Frontal cortex (tissue), 4 donors: ENCODE data around the gene BAZ1A. TPM values are rescaled to one million over a fixed set of nuclear protein-coding genes. Genes with fewer than 3 reads are reported as not detected.
A peak's percentile ranks its signal among the peaks of the same experiment; 100 is the strongest.
"Not testable (repeated sequence)": the region's sequence is repeated elsewhere in the genome, so short reads cannot be mapped to it uniquely, and the experiment has no call there.

Experiments
- DNase-seq, 2 donors: peaks; one replicate each; pipeline ENCODE4 v3.0.0; 2012; ENCODE audit warnings: low spot score in 2 of 2
- FAIRE-seq: peaks from 2 replicates; lab custom pipeline; 2012; peaks lifted over from hg19 to GRCh38; lab: Jason Lieb, UNC
- total RNA-seq: library from RNA; depleted of rRNA; stranded (reverse); fragments of >200 nt; gene quantifications from one replicate; pipeline ENCODE4 v1.2.3, GENCODE V29; 2014
- donor health status: control.
- donor health status: control.
- donor health status: control.

Gene BAZ1A
- total RNA-seq, 1 donor from 2014 or later: 18.3 TPM

DNA sequence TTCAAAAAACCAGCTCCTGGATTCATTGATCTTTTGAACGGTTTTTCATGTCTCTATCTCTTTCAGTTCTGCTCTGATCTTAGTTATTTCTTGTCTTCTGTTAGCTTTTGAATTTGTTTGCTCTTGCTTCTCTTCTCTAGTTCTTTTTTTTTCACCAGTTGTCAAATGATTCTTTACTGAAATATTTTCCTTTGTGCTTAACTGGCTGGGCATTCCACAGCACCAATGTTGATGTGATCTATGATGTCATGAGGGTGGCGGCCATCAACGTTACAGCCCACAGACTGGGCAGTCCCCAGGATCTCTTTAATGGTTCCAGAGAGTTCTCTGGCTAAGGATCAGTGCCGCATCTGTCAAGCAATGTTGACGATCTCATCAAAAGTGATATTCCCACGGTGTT is 135.0 kb downstream of the BAZ1A start:
- DNase-seq, FAIRE-seq: not testable (repeated sequence)

GRCh38 chr14:34737079-34737478 is 138.1 kb downstream of the BAZ1A start:
- not testable (repeated sequence) for FAIRE-seq, DNase-seq

- DNase-seq: no peak
- FAIRE-seq: no peak
These were observed 141.9 kb downstream of the BAZ1A start for GRCh38 chr14:34733245-34733644.

GRCh38 chr14:34732802-34733201 is 142.4 kb downstream of the BAZ1A start:
- DNase-seq (no peak), FAIRE-seq (no peak)

- DNase-seq (no peak), FAIRE-seq (no peak)
These were observed 151.3 kb downstream of the BAZ1A start for GRCh38 chr14:34723867-34724266.

- FAIRE-seq (no peak), DNase-seq (peak; percentile 60 to 68)
These were observed 152.2 kb downstream of the BAZ1A start for GRCh38 chr14:34722723-34723545.

- DNase-seq (no peak), FAIRE-seq (no peak)
These were observed 154.0 kb downstream of the BAZ1A start for GRCh38 chr14:34721129-34721528.

GRCh38 chr14:34718750-34719304 is 156.3 kb downstream of the BAZ1A start:
- no peak for FAIRE-seq

GRCh38 chr14:34715127-34715863 is 159.9 kb downstream of the BAZ1A start:
- DNase-seq (no peak), FAIRE-seq (no peak)

More at GRCh38 chr14:34718750-34719304, 156.3 kb downstream of the BAZ1A start:
- no peak for DNase-seq

DNA sequence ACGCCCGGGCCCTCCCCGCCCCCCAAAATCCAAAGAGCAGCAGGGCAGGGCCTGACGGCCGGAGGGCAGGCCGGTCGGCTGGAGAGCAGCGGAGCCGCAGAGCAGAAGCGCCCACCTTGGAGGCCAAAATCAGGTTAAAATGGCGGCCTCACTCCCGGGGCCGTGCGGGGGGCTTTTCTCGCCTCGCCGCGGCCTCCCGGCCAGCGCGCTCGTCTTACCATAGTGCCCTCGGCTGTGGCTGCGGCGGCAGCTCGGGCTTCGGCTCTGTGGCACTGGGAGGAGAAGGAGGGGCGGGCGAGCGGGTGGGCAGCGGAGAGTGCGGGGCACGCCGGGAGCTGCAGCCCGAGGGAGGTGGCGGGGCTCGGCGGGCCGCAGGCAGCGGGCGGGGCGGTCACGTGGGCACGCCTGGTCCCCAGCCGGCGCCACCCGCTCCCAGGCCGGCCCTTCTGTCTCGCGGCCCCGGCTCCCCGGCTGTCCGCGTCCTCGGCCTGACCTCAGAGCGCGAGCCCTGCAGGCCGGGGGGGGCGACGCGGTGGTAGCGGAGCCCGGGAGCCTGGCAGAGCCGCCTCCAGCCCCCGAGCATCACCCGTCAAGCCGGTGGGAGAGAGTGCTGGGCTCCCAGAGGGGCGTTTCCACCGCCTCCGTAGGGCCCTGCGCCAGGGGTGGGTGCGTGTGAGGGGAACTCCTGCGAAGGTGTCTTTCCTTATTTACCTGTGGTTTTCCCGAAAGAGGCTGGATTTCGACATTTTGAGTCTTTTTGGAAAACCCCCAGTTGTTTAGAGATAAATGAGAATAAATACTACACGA is 160.6 kb downstream of the BAZ1A start, which contains the start of gene CFL2:
CFL2 (minus strand) TSS at position 274 of the 807 bp plus-strand sequence; CDS start at position 221, 53 bp downstream.
- peak; percentile 93 to 95 for DNase-seq
- FAIRE-seq: no peak

DNA sequence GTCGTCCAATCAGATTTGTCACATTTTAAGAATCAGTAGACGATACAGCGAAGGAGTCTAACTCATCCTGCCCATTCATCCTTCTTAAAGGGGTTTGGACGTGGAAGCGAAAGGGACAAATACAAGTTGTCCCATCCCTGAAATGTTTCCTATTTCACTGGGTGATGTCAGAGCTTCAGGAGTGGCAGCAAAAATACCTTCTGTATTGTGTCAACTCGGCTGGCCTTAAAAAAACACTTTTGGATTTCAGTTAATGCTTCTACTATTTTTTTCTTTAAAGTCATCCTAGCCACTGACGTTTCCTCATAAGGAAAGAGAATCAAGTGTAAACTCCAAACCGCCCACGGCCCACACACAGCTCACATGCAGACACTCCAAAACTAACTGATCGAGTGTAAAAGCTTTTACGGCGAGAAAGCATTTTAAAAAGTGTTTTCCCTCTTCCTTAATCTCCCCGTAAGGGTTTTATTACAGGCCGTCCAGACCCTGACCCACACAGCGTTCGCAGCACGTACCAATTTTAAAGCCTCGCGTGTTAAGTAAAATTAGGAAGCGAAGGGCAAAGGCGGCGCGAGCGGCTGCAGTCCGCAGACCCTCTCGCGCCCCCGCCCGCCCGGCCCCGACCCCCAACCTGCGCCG is 161.4 kb downstream of the BAZ1A start:
- no peak for FAIRE-seq
- DNase-seq: peak; percentile 38 to 49

DNA sequence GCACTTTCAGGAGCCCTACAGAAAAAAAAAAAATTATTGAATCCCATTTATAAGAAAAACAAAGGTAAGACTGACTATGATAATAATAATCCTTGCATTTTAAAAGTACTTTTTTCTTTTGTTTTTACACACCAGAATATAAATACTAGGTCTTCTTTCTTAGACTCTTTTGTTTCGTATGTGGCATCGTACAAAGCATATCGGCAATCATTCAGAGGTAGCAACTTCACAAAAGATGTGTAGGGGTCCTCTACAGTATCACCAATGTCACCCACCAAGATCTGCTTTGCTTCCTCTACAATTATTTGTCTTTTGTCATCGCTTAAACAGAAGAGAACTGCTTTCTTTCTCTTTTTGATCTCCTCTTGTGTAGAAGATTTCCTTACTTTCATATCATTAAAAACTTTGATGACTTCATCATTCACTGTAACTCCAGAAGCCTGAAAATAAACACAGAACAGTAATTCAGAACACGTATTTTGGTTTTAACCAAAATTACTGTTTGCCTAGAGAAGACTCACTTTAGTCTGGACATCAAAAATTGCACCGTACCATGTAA is 162.0 kb downstream of the BAZ1A start:
- no peak for FAIRE-seq

GRCh38 chr14:34711796-34712712 is 163.1 kb downstream of the BAZ1A start:
- FAIRE-seq (no peak), DNase-seq (no peak)

More for the DNA sequence above, 162.0 kb downstream of the BAZ1A start:
- no peak for DNase-seq

GRCh38 chr14:34711169-34711568 is 164.0 kb downstream of the BAZ1A start:
- FAIRE-seq (no peak), DNase-seq (peak; percentile 28 to 41)

DNA sequence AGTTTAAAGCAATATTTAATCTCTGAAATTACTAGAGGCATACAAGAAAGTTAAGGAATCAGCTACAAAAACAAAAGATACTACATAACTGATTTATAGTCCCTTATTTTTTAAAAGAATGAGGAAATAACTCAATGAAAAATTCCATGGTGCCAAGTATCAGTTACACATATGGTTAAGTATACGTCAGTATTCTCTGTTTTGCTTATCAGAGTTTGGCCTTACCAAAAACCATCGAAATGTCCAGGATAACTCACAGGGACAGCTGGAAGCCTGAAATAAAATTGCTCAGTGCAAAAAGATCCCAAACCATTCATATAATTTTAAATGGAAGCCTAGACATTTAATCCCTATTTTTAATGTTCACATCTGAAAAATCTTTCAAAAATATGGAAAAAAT is 164.4 kb downstream of the BAZ1A start:
- DNase-seq (no peak), FAIRE-seq (no peak)

DNA sequence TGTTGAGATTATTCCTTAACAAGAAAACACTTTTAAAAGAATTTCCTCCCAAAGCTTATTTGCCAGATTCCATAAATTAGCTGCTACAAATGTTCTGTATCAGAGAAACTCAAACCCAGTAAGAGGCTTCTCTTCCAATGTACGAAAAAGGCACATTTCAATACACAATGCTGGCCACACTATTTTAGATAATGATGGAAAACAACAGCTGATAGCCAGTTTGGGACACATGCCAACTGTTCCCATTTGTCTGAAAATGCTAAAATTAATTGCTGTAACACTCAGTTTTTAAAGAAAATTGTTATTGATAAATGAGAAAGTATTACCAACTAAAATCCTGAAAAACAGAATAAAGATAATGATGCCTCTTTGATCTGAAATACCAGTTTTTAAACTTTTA is 165.2 kb downstream of the BAZ1A start:
- DNase-seq (no peak), FAIRE-seq (no peak)

DNA sequence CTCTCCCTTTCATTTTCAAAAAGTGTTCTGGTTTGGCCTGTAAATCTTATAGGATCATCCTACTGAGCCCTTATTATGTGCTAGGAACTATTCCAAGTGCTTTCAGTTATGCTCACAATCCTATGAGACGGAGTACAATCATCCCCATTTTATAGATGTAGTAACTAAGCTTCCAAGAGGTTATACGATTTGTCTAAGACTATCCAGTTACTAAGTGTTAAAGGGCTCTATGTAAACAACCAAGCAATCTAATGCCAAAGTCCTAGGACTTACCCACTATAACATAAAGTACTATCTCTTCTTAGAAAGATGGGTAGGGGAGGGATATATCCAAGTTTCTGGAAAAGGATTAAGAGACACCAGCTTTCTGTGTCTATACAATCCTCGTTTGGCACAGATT is 167.4 kb downstream of the BAZ1A start:
- FAIRE-seq (no peak), DNase-seq (no peak)
